Measurements from ENCODE around the gene KIF18B.

- no peak for TF ChIP-seq ISL2 (CRISPR knock-in tag; IDR thresholded peaks at IDR 0.05)
- TF ChIP-seq WIZ (CRISPR knock-in tag; IDR thresholded peaks at IDR 0.05): no peak
- no peak for TF ChIP-seq ZNF572 (CRISPR knock-in tag; IDR thresholded peaks at IDR 0.05)
- no peak for TF ChIP-seq KDM4B (CRISPR knock-in tag; IDR thresholded peaks at IDR 0.05)
- no peak for TF ChIP-seq ZNF512B (CRISPR knock-in tag; IDR thresholded peaks at IDR 0.05; ENCODE audit: borderline replicate concordance)
- TF ChIP-seq ZSCAN31 (CRISPR knock-in tag; IDR thresholded peaks at IDR 0.05; ENCODE audit: low read depth): no peak
- no peak for TF ChIP-seq KDM5A (IDR thresholded peaks at IDR 0.05; ENCODE audit: borderline replicate concordance, low read length)
- TF ChIP-seq MYC (CRISPR knock-in tag; IDR thresholded peaks at IDR 0.05; ENCODE audit: borderline replicate concordance): no peak
- TF ChIP-seq, protein P1, sequence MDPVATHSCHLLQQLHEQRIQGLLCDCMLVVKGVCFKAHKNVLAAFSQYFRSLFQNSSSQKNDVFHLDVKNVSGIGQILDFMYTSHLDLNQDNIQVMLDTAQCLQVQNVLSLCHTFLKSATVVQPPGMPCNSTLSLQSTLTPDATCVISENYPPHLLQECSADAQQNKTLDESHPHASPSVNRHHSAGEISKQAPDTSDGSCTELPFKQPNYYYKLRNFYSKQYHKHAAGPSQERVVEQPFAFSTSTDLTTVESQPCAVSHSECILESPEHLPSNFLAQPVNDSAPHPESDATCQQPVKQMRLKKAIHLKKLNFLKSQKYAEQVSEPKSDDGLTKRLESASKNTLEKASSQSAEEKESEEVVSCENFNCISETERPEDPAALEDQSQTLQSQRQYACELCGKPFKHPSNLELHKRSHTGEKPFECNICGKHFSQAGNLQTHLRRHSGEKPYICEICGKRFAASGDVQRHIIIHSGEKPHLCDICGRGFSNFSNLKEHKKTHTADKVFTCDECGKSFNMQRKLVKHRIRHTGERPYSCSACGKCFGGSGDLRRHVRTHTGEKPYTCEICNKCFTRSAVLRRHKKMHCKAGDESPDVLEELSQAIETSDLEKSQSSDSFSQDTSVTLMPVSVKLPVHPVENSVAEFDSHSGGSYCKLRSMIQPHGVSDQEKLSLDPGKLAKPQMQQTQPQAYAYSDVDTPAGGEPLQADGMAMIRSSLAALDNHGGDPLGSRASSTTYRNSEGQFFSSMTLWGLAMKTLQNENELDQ (CRISPR knock-in tag; IDR thresholded peaks at IDR 0.05; ENCODE audit: borderline replicate concordance): no peak
- TF ChIP-seq MAFK (conservative IDR thresholded peaks at IDR 0.05 in 1 of 2, IDR thresholded peaks at IDR 0.05 in 1 of 2; ENCODE audit: low read length in 2 of 2): no peak
These were observed 5.4 kb upstream of the KIF18B start for GRCh38 chr17:44952946-44953475.
